Activated T-cell treated with anti-CD3 and anti-CD28 coated beads, Interleukin-2, amount 50 U/mL, for 24 hours (primary cell): ENCODE data around the gene AGBL4.

Experiments
- DNase-seq: peaks from one replicate; pipeline ENCODE4 v3.0.0-alpha.2; 2020
- H3K27ac Mint-ChIP-seq: 2 replicates; pipeline ENCODE4 v1.8.0; 2020; ENCODE audit warnings: mild to moderate bottlenecking, mixed read lengths
- H3K27me3 Mint-ChIP-seq: 2 replicates; pipeline ENCODE4 v1.8.0; 2020; ENCODE audit warnings: mixed read lengths
- H3K36me3 Mint-ChIP-seq: 2 replicates; pipeline ENCODE4 v1.8.0; 2020; ENCODE audit warnings: low read depth, mixed read lengths
- H3K4me1 Mint-ChIP-seq: 2 replicates; pipeline ENCODE4 v1.8.0; 2020; ENCODE audit warnings: low read depth, mixed read lengths
- H3K4me3 Mint-ChIP-seq: 2 replicates; pipeline ENCODE4 v1.8.0; 2020; ENCODE audit warnings: mild to moderate bottlenecking, moderate library complexity, mixed read lengths
- H3K9me3 Mint-ChIP-seq: 2 replicates; pipeline ENCODE4 v1.8.0; 2020; ENCODE audit warnings: mixed read lengths

The AGBL4 gene

DNA sequence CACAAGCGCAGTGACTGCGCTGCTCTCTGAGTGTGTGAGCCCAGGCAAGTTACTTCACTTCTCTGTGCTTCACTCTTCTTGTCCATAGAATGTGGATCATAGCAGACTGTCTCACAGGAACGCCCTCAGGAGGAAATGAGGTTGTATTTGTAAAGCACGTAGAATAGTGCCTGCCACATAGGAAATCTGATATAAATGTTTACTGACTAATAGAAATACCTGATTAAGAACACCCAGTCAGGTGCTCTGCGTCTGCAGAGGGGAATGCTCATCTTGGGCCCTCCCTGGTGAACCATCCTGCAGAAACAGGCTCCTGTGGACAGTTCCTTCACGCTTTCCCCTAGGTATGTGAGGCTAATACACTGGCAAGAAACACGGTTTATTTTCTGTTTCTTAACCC is 1347.4 kb downstream of the AGBL4 start:
- Mint-ChIP-seq H3K27ac (no peak overlapping the region), H3K4me1 (peaks cover 2% of the 10 kb centered on the region), H3K27me3 (peaks cover 22% of the 10 kb centered on the region), H3K4me3 (no peak overlapping the region), H3K9me3 (no peaks in the 10 kb centered on the region), H3K36me3 (no peaks in the 10 kb centered on the region)
- DNase-seq, result no peak

DNA sequence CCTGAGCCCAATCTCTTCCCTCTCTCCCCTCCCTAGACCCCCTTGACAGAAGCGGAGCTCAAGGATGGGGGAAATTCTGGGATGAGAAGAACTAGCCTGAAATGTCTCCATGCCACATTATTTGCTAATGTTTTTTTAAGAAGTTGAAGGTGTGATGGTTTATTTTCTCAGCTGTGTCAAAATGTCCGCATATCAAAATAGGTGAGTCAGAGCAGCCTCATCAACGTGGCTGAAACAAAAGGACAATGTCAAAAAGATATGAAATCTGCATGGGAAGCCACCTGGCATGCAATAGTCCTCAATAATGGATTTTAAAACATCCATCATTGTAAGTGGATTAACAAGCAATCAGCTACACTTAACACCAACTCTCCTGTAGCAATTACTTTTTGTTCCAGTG is 1348.5 kb downstream of the AGBL4 start:
- H3K4me1 Mint-ChIP-seq, result peaks cover 2% of the 10 kb centered on the region
- H3K27me3 Mint-ChIP-seq, result peaks cover 22% of the 10 kb centered on the region
- H3K27ac Mint-ChIP-seq, result no peak overlapping the region
- no peaks in the 10 kb centered on the region for H3K9me3 Mint-ChIP-seq
- H3K36me3 Mint-ChIP-seq, result no peaks in the 10 kb centered on the region
- H3K4me3 Mint-ChIP-seq, result no peak overlapping the region
- DNase-seq, result no peak

DNA sequence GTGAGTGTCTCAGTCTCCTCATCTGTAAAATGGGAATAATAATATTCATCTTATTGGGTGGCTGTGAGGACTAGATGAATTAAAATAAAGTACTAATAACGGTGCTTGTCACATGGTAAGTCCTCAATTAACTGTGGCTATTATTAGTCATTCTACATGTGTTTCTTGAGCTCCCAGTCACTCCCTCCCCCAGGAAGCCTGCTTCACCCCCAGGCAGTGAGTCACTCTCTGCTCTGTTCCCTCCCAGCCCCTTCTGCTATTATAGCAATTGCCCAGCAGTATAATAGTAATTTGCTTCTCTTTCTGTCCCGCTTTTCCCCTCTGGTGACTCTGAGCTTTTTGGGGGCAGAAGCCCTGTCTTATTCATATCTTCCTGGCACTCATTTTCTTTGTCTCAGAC is 1349.1 kb downstream of the AGBL4 start:
- peaks cover 2% of the 10 kb centered on the region for H3K4me1 Mint-ChIP-seq
- peaks cover 22% of the 10 kb centered on the region for H3K27me3 Mint-ChIP-seq
- DNase-seq, result no peak
- H3K9me3 Mint-ChIP-seq, result no peaks in the 10 kb centered on the region
- H3K36me3 Mint-ChIP-seq, result no peaks in the 10 kb centered on the region
- no peak overlapping the region for H3K4me3 Mint-ChIP-seq
- no peak overlapping the region for H3K27ac Mint-ChIP-seq

DNA sequence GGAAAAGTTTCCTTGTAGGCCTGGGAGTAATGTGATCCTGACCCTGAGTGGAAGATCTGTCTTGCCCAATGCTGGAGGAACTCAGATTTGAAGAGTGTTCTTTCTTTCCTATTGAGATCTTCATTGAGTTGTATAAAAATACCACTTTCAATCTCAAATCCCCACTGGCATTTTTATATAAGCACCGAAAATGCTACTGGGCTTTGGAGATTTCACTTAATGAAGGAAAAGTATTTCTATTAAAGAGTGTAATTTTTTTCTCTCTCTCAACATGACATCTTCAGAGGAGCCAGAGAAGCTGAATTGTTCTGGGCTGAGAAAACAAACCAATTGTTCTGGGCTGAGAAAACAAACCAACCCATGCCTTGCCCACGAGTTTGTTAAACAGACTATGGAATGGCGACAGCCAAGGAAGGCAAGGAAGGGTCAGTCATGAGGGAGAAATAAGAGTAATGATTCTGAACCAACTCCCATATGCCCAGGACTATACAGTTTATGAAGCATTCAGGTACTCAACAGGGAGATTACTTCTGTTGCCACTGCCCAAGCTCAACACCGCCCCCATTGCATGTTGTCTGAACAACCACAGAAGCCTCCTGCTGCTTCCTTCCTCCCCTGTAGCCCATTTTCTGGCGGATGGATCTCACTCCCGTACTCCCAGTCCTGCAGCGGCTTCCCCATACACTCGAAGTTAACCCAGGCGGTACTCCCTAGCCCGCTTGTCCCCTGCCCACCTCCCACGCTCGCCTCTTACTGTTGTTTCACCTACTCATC is 1350.2 kb downstream of the AGBL4 start:
- DNase-seq, result no peak
- Mint-ChIP-seq H3K27me3 (peaks cover 22% of the 10 kb centered on the region), H3K4me3 (no peak overlapping the region), H3K9me3 (no peaks in the 10 kb centered on the region), H3K27ac (no peak overlapping the region), H3K36me3 (no peaks in the 10 kb centered on the region), H3K4me1 (peaks cover 2% of the 10 kb centered on the region)

DNA sequence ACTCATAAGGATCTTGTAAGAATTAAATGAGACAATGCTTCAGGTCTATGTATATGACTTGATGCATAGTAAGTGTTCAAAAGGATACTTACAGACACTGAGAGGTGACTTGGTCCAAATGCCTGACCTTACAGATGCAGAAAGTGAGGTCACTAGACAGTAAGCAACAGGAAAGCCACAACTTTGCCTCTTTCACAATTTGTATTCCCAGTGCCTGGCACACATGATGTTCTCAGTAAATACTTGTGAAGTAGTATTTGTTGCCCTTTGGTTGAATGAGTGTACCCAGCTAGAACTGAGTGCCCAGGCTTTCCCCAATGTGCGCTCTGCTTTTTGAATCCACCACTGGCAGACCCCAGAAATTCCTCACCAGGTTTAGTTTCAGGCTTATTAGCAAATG is 1352.2 kb downstream of the AGBL4 start:
- Mint-ChIP-seq H3K4me1 (no peaks in the 10 kb centered on the region), H3K36me3 (no peaks in the 10 kb centered on the region), H3K27ac (no peak overlapping the region), H3K27me3 (peaks cover 18% of the 10 kb centered on the region), H3K4me3 (no peak overlapping the region), H3K9me3 (no peaks in the 10 kb centered on the region)
- no peak for DNase-seq

DNA sequence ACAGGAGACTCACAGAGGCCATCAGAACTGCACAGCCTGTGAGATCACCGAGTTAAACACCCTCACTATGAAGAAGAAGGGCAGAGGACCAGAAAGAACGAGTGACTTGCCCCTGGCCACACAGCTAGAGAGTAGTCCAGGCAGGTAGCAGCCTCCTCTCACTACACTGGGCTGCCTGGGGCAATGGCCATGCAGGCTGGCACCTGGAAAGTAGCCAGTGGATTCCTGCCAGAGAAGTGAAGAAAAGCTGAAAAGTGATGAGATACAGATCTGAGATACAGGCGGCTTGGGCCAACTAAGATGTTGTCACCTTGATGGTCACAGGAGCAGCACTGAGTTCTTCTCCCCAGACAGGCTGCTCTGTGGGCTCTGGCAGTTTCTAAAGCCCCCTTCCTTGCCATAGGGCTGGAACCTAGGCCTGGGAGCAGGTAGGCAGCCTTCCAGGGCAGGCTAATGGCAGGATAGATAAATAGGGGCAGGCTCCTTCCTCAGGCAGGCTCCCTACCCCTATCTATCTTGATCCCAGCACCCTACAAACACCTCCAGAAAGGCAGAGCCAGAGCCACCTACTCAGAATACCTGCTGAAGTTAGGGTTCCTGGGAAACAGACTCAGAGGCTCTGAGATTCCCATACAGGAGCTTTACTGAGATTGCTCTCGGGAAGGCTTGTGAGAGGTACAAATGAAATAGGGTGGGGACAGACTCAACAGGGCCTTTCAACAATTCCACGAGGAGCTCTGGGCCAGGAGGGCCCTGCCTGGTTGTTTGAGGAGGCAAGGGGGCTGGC is 1353.3 kb downstream of the AGBL4 start:
- Mint-ChIP-seq H3K4me1 (no peaks in the 10 kb centered on the region), H3K36me3 (no peaks in the 10 kb centered on the region), H3K4me3 (no peak overlapping the region), H3K27ac (no peak overlapping the region), H3K9me3 (no peaks in the 10 kb centered on the region), H3K27me3 (peaks cover 16% of the 10 kb centered on the region)
- DNase-seq, result no peak

DNA sequence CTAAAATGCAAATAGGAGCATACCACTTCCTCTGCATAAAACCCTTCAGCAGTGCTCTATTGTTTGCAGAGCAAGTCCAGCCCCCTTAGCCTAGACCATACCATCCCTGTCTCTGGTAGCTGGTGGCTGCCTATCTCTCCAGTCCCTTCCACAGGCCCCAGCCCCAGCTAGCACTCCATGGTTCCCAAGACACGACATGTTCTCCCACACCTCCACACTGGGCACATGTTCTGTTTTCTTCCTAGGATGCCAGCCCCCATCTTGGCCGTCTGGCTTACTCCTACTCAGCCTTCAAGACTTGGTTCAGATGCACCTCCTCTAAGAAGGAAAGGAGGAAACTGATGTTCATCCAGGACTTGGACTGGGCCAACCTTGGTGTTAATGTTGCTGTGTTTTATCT is 1355.4 kb downstream of the AGBL4 start:
- no peaks in the 10 kb centered on the region for H3K27me3 Mint-ChIP-seq
- DNase-seq, result no peak
- H3K27ac Mint-ChIP-seq, result no peak overlapping the region
- H3K4me1 Mint-ChIP-seq, result no peaks in the 10 kb centered on the region
- H3K9me3 Mint-ChIP-seq, result no peaks in the 10 kb centered on the region
- no peaks in the 10 kb centered on the region for H3K36me3 Mint-ChIP-seq
- H3K4me3 Mint-ChIP-seq, result no peak overlapping the region

DNA sequence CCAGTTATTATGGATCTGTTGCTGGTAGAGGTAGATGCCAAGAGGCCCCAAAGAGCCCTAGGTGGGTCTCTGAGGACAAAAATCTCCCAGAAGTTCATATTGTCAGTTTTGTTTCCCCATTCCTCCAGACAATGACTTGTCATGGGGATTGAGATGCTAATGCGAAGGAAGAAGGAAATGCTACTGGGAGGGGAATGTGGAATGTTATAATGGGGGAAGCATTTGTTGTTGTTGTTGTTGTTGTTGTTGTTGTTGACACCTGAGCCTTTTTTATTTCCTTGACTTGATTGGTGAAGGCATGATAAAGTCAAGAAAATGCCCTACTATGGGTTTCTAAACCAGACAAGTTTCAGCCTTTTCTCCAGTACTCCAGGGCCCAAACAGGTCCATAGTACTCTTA is 1356.0 kb downstream of the AGBL4 start:
- Mint-ChIP-seq H3K27ac (no peak overlapping the region), H3K4me1 (no peaks in the 10 kb centered on the region), H3K36me3 (no peaks in the 10 kb centered on the region), H3K9me3 (no peaks in the 10 kb centered on the region), H3K4me3 (no peak overlapping the region), H3K27me3 (no peaks in the 10 kb centered on the region)
- no peak for DNase-seq

DNA sequence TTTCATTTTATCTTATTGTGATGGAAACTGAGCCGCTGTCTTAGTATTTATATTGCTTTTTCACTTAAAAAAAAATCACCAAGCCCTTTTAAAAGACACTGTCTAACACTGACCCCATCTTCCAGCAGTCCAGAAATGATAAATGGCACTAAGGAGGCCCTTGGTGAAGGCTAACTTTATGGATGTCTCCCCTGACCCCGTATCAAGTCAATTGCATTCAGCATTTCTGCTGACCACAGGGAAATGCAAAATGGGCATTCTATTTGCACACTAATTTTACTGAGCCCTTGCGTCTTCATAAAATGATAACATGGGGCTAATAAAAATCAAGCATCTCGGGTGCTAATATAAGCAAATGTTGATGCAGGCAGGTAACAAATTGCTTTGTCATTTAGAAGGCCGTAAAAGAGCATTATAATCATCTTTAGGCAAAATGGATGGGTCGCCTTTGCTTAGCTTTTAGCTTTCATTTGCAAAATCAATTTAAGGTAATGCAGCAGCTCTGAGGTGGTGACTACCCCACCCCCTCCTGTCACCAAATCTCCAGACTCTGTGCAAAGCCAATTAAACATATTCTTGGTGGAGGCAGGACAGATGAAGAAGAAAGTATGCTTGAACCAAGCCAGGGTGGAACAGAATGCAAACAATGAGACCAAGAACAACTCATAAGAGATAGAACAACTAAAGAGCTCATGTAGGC is 1357.9 kb downstream of the AGBL4 start:
- DNase-seq, result no peak
- H3K36me3 Mint-ChIP-seq, result no peaks in the 10 kb centered on the region
- no peaks in the 10 kb centered on the region for H3K4me1 Mint-ChIP-seq
- no peaks in the 10 kb centered on the region for H3K9me3 Mint-ChIP-seq
- H3K27me3 Mint-ChIP-seq, result peaks cover 4% of the 10 kb centered on the region
- no peak overlapping the region for H3K27ac Mint-ChIP-seq
- no peak overlapping the region for H3K4me3 Mint-ChIP-seq

DNA sequence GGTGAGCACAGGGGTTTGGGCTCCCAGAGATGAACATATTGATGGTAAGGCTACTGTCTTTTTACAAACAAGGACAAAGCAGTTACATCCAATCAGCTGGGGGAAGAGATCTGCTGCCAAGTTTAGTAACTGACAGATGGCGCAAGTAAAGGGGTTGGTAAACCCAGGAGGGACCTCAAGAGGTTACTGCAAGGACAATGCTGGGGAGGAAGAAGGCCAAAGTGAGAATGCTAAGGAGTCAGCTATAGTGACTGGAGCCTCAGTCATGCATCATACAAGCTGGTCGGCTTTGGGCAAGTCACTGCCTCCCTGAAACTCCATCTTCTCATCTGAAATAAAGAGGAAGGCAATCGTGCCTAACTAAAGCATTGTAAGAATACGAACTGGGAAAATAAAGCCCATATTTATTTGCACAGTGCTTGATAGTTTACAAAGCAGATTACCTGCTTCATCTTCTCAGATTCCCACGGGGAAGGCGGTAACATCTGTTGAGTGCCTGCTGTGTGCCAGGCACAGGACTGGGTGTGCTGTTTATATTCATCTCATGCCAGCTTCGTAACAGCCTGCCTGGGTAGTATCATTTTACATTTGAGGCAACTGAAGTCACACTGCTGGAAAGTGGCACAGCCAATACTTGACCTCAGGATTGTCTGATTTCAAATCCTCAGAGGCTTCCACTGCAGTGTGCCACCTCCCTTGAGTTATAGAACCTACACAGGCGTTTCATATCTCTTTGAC is 1361.9 kb downstream of the AGBL4 start:
- H3K9me3 Mint-ChIP-seq, result no peaks in the 10 kb centered on the region
- H3K27ac Mint-ChIP-seq, result no peak overlapping the region
- H3K4me3 Mint-ChIP-seq, result no peak overlapping the region
- no peaks in the 10 kb centered on the region for H3K4me1 Mint-ChIP-seq
- DNase-seq, result no peak
- peaks cover 5% of the 10 kb centered on the region for H3K27me3 Mint-ChIP-seq
- H3K36me3 Mint-ChIP-seq, result no peaks in the 10 kb centered on the region

DNA sequence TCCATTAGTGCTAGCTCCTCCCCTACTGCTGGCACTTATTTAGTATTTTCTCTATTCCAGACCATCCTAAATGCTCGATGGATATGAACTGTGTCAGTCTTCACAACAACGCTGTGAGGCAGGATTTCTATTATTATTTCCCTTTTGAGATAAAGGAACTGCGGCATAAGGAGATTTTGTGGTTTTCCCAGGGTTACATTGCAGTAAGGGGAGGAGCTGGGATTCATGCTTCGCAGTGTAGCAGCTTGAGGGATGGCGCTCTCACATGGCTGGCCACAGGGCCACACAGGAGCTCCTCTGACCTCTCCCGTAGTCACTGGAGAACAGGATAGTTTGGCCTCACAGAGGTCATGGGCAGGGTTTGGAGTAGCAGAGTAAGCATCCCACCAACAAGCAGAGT is 1364.0 kb downstream of the AGBL4 start:
- H3K27ac Mint-ChIP-seq, result no peak overlapping the region
- no peak overlapping the region for H3K4me3 Mint-ChIP-seq
- H3K4me1 Mint-ChIP-seq, result no peaks in the 10 kb centered on the region
- peaks cover 13% of the 10 kb centered on the region for H3K27me3 Mint-ChIP-seq
- DNase-seq, result no peak
- H3K9me3 Mint-ChIP-seq, result no peaks in the 10 kb centered on the region
- H3K36me3 Mint-ChIP-seq, result no peaks in the 10 kb centered on the region

DNA sequence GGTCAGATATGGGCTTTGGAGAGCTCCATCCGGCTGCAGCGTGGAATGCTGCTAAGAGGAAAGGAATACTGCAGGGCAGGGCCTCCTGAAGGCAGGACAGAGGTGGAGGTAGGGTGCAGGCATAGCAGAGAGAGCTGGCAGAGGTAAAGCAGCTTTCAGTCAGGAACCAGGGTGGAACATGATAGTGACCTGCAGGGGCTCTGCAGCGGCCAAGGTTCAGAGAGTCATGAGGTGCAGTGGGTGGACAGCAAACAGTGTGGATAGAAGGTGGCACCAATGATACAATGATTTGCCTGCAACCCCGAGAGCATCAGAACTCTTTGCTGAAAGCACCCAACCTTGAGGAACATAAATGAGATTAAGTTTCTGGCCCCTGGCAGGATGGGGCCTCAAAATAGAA is 1366.3 kb downstream of the AGBL4 start:
- H3K4me3 Mint-ChIP-seq, result no peak overlapping the region
- H3K27ac Mint-ChIP-seq, result no peak overlapping the region
- no peaks in the 10 kb centered on the region for H3K9me3 Mint-ChIP-seq
- peaks cover 13% of the 10 kb centered on the region for H3K27me3 Mint-ChIP-seq
- no peaks in the 10 kb centered on the region for H3K4me1 Mint-ChIP-seq
- DNase-seq, result no peak
- H3K36me3 Mint-ChIP-seq, result no peaks in the 10 kb centered on the region

DNA sequence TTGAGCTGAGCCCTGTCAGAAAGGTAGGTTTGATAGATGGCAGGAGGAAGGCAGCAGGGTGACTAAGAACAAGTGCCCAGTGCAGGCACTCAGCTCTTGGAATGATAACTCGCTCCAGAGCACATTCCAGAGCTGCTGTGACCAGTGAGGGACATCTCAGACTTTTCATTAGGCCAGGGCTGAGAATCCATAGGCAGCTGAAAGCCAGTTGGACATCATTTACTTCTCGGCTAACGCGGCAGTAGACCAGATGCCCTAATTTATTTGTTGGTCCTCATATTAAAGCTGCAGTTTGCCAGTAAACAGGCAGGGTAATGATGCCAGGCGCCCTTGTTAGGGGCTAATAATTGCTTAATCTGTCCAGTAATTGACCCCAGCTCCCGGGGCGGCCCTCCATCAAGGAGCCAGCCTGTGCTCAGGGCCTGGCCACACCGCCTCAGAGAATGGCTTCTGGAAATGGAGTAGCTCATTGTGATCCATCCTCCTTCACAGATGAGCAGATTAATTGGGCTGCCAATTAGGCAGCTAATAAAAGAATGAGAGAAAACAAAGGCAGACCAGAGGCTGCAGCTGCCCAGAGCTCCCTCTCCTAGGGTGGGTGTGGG is 1369.0 kb downstream of the AGBL4 start:
- peaks cover 11% of the 10 kb centered on the region for H3K27me3 Mint-ChIP-seq
- H3K27ac Mint-ChIP-seq, result no peak overlapping the region
- no peaks in the 10 kb centered on the region for H3K4me1 Mint-ChIP-seq
- DNase-seq, result no peak
- no peaks in the 10 kb centered on the region for H3K9me3 Mint-ChIP-seq
- no peaks in the 10 kb centered on the region for H3K36me3 Mint-ChIP-seq
- H3K4me3 Mint-ChIP-seq, result no peak overlapping the region

DNA sequence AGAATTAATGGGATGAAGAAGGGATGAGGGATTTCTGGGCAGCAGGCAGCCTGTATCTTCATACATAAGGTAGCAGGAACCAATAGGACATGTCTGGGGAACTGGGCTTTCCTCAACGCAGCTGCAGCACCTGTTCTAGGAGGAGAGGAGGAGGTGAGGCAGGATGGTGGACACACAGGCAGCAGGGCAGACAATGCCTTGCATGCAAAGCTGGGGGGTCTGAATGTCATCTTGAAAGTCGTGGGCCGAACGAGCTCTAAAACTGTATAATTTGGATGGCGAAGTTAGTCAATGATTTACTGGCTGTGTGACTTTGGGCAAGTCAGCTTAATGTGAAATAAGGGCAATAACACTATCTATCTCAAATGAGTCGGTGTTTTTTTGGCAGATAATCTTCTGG is 1371.4 kb downstream of the AGBL4 start:
- Mint-ChIP-seq H3K4me3 (no peak overlapping the region), H3K36me3 (no peaks in the 10 kb centered on the region), H3K9me3 (no peaks in the 10 kb centered on the region), H3K4me1 (no peaks in the 10 kb centered on the region), H3K27ac (no peak overlapping the region), H3K27me3 (peaks cover 11% of the 10 kb centered on the region)
- no peak for DNase-seq
